CD4-positive, alpha-beta T cell treated with Interleukin-15 for 1 hour (primary cell): ENCODE data around the gene RUSF1.
A peak's percentile ranks its signal among the peaks of the same experiment; 100 is the strongest.
"Not testable (repeated sequence)": the region's sequence is repeated elsewhere in the genome, so short reads cannot be mapped to it uniquely, and the experiment has no call there.

ENCODE experiments used
- DNase-seq: peaks from one replicate; pipeline ENCODE4 v3.0.0-alpha.2; 2020

The RUSF1 gene

GRCh38 chr16:31485571-31485970 is 22.6 kb downstream of the RUSF1 start:
- DNase-seq = no peak

GRCh38 chr16:31484491-31485171 is 23.6 kb downstream of the RUSF1 start:
- no peak for DNase-seq

- not testable (repeated sequence) for DNase-seq
Measured at GRCh38 chr16:31484048-31484447, 24.1 kb downstream of the RUSF1 start.

GRCh38 chr16:31483081-31483480 is 25.1 kb downstream of the RUSF1 start, which contains the start of gene SLC5A2:
Gene SLC5A2 (plus strand): TSS chr16:31483123. CDS start chr16:31483137, 14 bp downstream.
- DNase-seq = no peak

DNA sequence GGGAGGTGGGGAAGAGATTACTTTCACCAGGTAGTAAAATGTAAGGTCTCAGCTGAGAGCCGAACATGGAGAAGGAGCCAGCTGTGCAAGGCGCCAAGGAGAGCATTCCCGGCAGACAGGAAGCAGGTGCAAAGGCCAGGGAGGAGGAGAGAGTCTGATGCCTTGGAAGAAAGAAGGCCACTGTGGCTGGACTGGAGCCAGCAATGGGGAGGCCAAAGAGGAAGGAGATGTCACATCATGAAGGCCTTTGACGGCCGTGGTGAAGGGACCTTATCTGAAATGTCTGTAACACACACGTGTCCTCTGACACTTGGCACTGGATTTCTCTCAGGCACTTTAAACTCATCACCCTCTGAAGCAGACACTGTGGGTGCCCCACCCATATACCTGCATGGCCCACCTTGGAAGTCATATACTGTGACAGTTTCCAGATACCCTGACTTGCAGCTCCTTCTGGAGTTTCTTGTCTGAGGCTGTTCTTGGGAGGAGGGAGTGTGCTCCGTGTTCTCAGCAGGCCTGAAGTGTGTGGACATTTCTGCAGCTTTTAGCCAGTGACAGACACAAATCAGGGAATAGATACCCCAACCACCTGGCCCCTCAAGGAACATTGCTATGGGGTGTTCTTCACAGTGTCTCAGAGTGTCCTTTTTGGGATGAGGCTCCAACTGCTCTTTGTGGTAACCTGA is 27.2 kb downstream of the RUSF1 start:
- no peak for DNase-seq

- DNase-seq = no peak
Measured at GRCh38 chr16:31479751-31480150, 28.4 kb downstream of the RUSF1 start.

DNA sequence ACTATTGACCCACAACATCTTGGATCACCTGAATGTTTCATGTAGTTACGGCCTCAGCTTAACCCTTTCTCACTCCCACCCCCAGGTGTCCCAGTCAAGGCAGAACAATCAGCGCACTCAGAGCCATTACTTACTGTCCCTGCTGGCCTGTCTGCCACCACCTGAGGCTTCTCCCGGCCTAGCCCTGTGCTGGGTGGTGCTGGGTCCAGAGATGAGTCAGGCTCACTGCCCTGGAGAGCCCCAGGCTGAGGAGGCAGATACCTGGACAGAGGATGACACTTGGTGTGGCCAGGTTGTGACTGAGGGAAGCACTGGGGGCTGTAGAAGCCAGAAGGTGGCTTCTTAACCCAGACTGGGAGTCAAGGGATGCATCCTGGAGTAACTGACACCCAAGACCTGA is 29.2 kb downstream of the RUSF1 start:
- DNase-seq = no peak

GRCh38 chr16:31477220-31478216 is 30.7 kb downstream of the RUSF1 start:
- peak; percentile 38 for DNase-seq

DNA sequence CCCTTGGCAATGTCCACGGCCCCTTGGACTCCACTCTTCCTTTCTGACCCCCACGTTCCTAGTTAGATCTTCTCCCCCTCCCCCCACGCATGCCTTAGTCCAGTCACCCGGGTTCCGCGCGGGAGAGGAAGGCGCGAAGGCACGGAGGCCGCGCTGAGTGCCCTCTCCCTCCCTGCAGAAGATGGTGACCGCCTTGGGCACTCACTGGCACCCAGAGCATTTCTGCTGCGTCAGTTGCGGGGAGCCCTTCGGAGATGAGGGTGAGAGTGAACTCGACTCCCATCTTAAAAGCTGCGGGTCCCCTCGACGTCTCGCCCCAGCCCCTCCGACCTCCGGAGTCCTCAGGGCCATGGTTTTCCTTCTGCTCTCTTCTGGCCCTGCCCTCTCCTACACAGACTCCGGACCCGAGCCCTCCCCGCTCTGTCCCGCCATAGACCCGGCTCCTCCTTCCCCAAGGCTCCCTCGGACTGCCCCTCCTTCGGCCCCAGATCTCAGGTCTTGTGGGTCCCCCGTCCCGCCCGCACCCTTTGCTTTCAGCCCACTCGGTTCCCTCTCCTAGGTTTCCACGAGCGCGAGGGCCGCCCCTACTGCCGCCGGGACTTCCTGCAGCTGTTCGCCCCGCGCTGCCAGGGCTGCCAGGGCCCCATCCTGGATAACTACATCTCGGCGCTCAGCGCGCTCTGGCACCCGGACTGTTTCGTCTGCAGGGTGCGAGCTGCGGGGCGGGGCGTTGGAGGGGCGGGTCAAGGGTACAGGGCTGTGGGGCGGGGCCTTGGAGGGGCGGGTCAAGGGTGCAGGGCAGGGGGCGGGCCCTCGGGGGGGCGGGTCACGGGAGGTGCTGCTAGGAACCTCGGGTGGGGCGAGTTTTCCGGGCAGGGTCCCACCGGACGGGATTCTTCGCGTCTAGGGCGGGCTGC is 31.6 kb downstream of the RUSF1 start:
- DNase-seq = peak; percentile 89

DNA sequence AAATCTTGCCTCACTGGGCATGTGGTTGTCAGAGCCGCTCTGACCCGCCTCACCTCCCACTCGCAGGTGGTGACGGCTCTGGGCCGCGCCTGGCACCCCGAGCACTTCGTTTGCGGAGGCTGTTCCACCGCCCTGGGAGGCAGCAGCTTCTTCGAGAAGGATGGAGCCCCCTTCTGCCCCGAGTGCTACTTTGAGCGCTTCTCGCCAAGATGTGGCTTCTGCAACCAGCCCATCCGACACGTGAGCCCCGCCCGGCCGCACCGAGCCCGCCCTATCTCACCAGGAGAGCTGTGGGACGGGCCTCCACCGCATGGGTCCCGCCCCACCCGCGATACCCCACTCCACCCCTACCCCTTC is 32.3 kb downstream of the RUSF1 start:
- DNase-seq = no peak

- DNase-seq = no peak
Measured at GRCh38 chr16:31474773-31475738, 33.1 kb downstream of the RUSF1 start.

- DNase-seq = no peak
Measured at GRCh38 chr16:31474173-31474714, 33.9 kb downstream of the RUSF1 start.

- DNase-seq = no peak
Measured at GRCh38 chr16:31473264-31473984, 34.8 kb downstream of the RUSF1 start.

DNA sequence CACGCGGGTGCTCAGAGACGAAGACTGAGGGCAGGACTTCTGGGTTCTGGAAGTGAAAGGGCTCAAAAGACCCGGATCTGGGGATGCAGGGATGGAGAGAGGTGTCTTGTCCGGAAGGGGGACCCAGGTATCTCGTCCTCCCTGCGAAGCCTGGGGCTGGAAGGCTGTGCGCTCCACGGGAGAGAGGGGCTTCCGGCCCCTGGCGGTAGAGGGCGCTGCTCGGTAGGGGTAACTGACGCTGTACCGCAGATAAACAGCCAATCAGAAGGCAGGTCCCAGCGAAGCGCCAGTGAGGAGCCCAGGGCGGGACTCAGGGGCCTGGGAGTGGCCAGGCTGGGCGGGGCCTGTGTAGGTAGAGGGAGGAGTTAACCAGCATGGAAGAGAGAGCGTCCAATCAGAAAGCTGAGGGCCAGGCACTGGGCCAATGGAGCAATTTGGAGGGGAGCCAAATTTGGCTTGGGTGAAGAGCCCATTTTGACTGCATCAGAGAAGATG is 35.4 kb downstream of the RUSF1 start:
- DNase-seq = peak; percentile 42

- DNase-seq = no peak
Measured at GRCh38 chr16:31471875-31472708, 36.1 kb downstream of the RUSF1 start, which contains the start of gene TGFB1I1. Gene TGFB1I1 (plus strand): TSS chr16:31472152. CDS start chr16:31472189, 37 bp downstream.

- DNase-seq = no peak
Measured at GRCh38 chr16:31471241-31471874, 36.8 kb downstream of the RUSF1 start.

- DNase-seq = no peak
Measured at GRCh38 chr16:31470615-31471014, 37.6 kb downstream of the RUSF1 start.

- no peak for DNase-seq
Measured at GRCh38 chr16:31467858-31468257, 40.3 kb downstream of the RUSF1 start.
